Activated CD4-positive, alpha-beta memory T cell treated with anti-CD3 and anti-CD28 coated beads for 36 hours (primary cell): ENCODE measurements around the gene FSIP1. TPM values are rescaled to one million over a fixed set of nuclear protein-coding genes. Genes with fewer than 3 reads are reported as not detected.

Experiments used
- CTCF ChIA-PET: fragments of 350-600 bp; sonication (Branson Sonifier 250); formaldehyde crosslinking; loops from one replicate; lab custom pipeline; 2021; ENCODE audit warnings: antibody characterized with exemption, inconsistent platforms; lab: Charles Lee
- POLR2A ChIA-PET: fragments of 350-600 bp; sonication (Branson Sonifier 250); formaldehyde crosslinking; loops from one replicate; lab custom pipeline; 2021; ENCODE audit warnings: antibody characterized with exemption; lab: Charles Lee
- DNase-seq: peaks from one replicate; pipeline ENCODE4 v3.0.0-alpha.2; 2020
- H3K27ac Mint-ChIP-seq: one replicate; pipeline ENCODE4 v1.8.0; 2021; ENCODE audit warnings: mixed read lengths
- H3K27me3 Mint-ChIP-seq: one replicate; pipeline ENCODE4 v1.8.0; 2021; ENCODE audit warnings: mixed read lengths
- H3K36me3 Mint-ChIP-seq: one replicate; pipeline ENCODE4 v1.8.0; 2021; ENCODE audit warnings: mixed read lengths
- H3K4me1 Mint-ChIP-seq: one replicate; pipeline ENCODE4 v1.8.0; 2021; ENCODE audit warnings: low read depth, mixed read lengths
- H3K4me3 Mint-ChIP-seq: one replicate; pipeline ENCODE4 v1.8.0; 2021; ENCODE audit warnings: mild to moderate bottlenecking, mixed read lengths
- H3K9me3 Mint-ChIP-seq: one replicate; pipeline ENCODE4 v1.8.0; 2021; ENCODE audit warnings: mixed read lengths
- intact Hi-C: fragments of 100-400 bp; cut with micrococcal nuclease; formaldehyde crosslinking; loops from one replicate; pipeline ENCODE4 v1.15.1; 2023
- total RNA-seq, 2 experiments: library from RNA; stranded (reverse); gene quantifications; one replicate each; pipeline ENCODE4 v1.2.3, GENCODE V29; 2021

FSIP1 gene
- total RNA-seq, 2 experiments from 2014 or later, result 0.29 to 0.68 TPM

DNA sequence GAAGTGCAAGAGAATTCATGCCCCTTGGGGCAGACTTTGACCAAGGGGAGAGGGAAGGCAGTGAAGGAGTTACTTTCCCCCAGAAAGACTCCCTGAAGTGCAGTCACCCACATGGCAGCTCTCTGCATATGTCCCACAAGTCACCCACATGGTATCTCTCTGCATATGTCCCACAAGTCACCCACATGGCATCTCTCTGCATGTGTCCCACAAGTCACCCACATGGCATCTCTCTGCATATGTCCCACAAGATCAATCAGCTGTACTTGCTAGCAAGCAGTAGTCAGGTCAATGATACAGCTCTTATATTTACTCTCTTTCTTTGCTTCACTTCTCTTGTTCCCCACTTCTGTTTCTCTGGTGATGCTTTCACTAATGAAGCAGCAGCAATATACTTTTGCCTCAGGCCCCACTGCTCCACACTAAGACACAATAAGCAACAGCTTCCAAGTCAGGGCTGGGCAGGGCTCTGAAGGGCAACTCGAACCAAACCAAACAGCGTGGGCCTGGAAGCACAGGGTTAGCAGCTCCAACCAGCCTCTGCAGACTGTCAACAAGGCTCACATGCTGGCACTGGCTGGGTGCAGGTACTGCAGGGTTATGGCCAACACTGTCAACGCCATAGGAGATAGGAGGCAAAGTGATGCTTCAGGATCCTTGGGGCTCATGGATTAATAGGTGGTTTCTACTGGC, 155.0 kb downstream of the FSIP1 start:
- Mint-ChIP-seq H3K4me3 (no peak overlapping the region), H3K27ac (no peak overlapping the region), H3K9me3 (peaks cover 6% of the 10 kb centered on the region), H3K27me3 (no peaks in the 10 kb centered on the region), H3K36me3 (peaks cover 11% of the 10 kb centered on the region), H3K4me1 (peaks cover 82% of the 10 kb centered on the region)
- DNase-seq, result no peak
- intact Hi-C loops, result loop anchor here (2.0 to 5.0 kb wide), 3 partner anchors 201 to 1065 kb away; partner anchors contain the start of gene GPR176
- ChIA-PET CTCF (interaction anchor here (1.2 to 3.5 kb wide), 2 partner anchors 47 to 129 kb away, joined by 3 to 20 read pairs; partner anchors contain the start of gene THBS1), POLR2A (interaction anchor here (1.0 kb wide), 1 partner anchor 306 kb away, joined by 3 read pairs; no protein-coding TSS in a partner anchor)

DNA sequence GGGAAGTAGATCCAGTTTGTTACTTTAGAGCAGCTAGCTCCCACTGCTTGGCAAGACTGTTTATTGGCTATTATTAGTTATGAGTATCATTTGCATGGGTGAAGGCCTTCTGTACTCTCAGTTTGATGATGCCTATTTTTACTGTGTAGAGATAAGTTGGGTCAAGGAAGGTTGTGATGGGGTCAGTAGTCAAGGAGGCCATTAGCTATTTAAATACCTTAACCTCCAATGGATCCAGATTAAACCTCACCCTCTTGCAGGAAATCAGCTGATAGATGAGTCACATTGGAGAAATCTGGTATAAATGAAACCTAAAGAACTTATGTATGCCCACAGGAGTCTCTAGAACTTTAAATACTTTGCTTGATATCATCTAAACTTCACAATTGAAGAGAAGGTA, 156.8 kb downstream of the FSIP1 start:
- intact Hi-C loops, result loop anchor here (5.0 kb wide), 1 partner anchor 296 kb away; the partner anchor contains the start of gene GPR176
- H3K4me1 Mint-ChIP-seq, result peaks cover 83% of the 10 kb centered on the region
- no peak overlapping the region for H3K4me3 Mint-ChIP-seq
- ChIA-PET CTCF (interaction anchor here (0.9 to 1.1 kb wide), 2 partner anchors 46 to 131 kb away, joined by 3 to 4 read pairs; no protein-coding TSS in a partner anchor), POLR2A (no interaction called here)
- no peak for DNase-seq
- H3K27me3 Mint-ChIP-seq, result no peaks in the 10 kb centered on the region
- peak overlapping the region; percentile 96 for H3K27ac Mint-ChIP-seq
- H3K36me3 Mint-ChIP-seq, result peaks cover 11% of the 10 kb centered on the region
- peaks cover 6% of the 10 kb centered on the region for H3K9me3 Mint-ChIP-seq

DNA sequence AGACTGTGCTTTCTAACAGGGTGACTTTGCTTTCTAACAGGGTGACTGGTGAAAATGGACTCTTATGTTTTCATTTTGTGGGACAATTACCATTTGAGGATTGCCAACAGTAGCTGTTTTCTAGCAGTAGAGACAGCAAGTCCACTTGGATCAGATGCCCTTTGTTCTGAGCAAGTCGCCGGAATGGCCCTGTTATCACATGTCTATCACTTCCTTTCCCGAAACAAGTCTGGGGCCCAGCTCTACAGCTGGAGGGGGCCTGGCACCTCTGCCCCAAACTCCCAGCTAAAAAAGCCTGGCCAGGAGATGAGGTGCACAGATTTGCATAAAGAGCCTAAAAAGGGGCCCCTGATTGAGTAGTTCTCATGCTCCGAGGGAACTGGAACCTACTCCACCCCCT, 157.2 kb downstream of the FSIP1 start:
- ChIA-PET POLR2A (interaction anchor here (1.0 to 1.5 kb wide), 2 partner anchors 16 to 157 kb away, joined by 3 to 4 read pairs; partner anchors contain the start of gene FSIP1), CTCF (interaction anchor here (0.8 to 1.1 kb wide), 5 partner anchors 10 to 148 kb away, joined by 3 to 5 read pairs (median 3); no protein-coding TSS in a partner anchor)
- peaks cover 81% of the 10 kb centered on the region for H3K4me1 Mint-ChIP-seq
- intact Hi-C loops, result loop anchor here (5.0 kb wide), 1 partner anchor 297 kb away; the partner anchor contains the start of gene GPR176
- no peak for DNase-seq
- no peaks in the 10 kb centered on the region for H3K27me3 Mint-ChIP-seq
- peak overlapping the region; percentile 96 for H3K27ac Mint-ChIP-seq
- peaks cover 6% of the 10 kb centered on the region for H3K9me3 Mint-ChIP-seq
- H3K4me3 Mint-ChIP-seq, result peak overlapping the region; percentile 65
- peaks cover 11% of the 10 kb centered on the region for H3K36me3 Mint-ChIP-seq

DNA sequence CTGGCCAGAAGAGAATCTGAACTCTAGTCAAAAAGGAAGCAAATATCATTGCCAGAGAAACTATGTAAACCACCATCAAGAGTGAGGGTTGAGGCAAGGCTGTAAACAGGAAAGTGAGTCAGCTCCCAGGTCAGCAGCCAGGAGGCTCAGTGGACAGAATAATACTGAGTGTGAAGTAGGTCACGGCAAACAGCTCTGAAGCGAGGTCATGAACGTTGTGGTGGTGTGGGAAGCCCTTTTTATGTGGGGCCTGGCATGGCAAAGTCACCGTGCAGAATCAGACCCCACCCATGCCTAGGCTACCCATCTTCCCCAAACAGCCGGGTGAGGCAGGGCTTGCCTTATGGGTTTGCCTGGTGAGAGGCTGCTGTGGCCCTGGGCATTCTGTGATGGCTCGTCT, 157.8 kb downstream of the FSIP1 start:
- peak overlapping the region; percentile 96 for H3K27ac Mint-ChIP-seq
- no peaks in the 10 kb centered on the region for H3K27me3 Mint-ChIP-seq
- ChIA-PET CTCF (interaction anchor here (0.8 to 2.8 kb wide), 4 partner anchors 11 to 148 kb away, joined by 3 to 14 read pairs (median 4); partner anchors contain the start of gene THBS1), POLR2A (interaction anchor here (1.0 to 1.8 kb wide), 4 partner anchors 16 to 158 kb away, joined by 3 to 5 read pairs (median 4); partner anchors contain the start of gene FSIP1)
- H3K4me3 Mint-ChIP-seq, result peak overlapping the region; percentile 65
- DNase-seq, result peak; percentile 83
- peaks cover 11% of the 10 kb centered on the region for H3K36me3 Mint-ChIP-seq
- peaks cover 7% of the 10 kb centered on the region for H3K9me3 Mint-ChIP-seq
- intact Hi-C loops, result loop anchor here (1.0 to 5.0 kb wide), 4 partner anchors 67 to 974 kb away; partner anchors contain the start of genes FSIP1 and GPR176
- peaks cover 75% of the 10 kb centered on the region for H3K4me1 Mint-ChIP-seq

DNA sequence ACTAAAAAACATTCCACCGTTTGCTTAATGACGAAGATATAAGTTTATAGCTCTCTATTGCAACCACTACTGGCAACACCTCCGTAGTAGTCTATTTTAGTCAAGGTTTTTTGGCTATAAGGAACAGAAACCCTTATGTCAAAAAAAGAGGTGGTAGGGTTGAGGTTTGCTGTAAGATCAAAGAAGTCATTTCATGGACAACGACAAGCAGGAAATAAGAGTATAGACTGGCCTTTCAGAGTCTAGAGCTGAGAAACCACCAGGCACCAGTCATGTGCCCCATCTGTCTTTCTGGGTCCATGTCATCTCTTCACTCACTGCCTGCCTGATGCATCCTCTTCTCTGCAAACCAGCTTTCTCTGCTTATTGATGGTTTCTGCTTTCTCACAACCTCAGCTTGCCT, 159.1 kb downstream of the FSIP1 start:
- POLR2A ChIA-PET, result interaction anchor here (0.6 to 1.8 kb wide), 3 partner anchors 8 to 197 kb away, joined by 3 to 5 read pairs (median 4); no protein-coding TSS in a partner anchor
- Mint-ChIP-seq H3K27me3 (no peaks in the 10 kb centered on the region), H3K36me3 (peaks cover 11% of the 10 kb centered on the region), H3K4me3 (no peak overlapping the region), H3K9me3 (peaks cover 9% of the 10 kb centered on the region), H3K4me1 (peaks cover 62% of the 10 kb centered on the region), H3K27ac (peak overlapping the region; percentile 96)
- CTCF ChIA-PET, result interaction anchor here (1.1 to 2.8 kb wide), 6 partner anchors 13 to 923 kb away, joined by 3 to 14 read pairs (median 5); partner anchors contain the start of gene THBS1
- peak; percentile 77 for DNase-seq
- intact Hi-C loops, result loop anchor here (1.0 to 5.0 kb wide), 5 partner anchors 8 to 1013 kb away; no protein-coding TSS in a partner anchor

DNA sequence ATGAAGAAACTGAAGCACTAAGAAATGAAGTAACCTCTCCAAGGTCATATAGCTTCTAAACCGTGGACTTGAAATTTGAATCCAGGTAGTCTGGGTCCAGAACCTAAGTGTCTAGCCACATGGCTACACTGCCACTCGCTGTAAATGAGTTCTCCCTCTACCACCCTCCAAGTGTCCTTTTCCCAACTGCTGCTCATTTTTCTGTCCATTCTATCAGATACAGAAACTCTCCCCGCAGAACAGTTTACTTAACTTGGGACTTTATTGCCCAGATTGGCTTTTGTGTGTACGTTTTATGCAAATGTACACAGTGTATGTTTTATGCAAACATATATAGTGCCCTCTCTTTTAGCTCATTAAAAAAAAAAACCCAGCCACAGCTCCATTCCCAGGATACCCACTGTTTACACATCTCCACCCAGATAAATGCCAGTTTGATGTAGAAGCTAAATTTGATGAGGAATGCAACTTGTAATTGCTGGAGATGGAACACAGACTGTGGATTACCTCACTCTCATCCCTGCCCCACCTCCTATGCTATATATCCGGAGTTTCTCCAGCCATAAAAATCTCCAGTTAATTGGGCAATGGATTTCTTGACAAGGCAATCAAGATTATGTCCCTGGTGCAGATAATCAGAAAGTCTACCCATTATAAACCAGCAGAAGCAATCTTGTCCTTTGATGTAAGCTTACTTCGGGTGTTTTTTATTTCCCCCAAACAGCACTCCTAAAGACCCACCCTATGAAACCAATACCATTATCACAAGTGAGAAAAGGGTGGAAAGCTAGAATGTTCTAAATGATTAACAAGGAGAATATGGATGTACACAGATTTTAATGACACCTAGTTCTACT, 159.8 kb downstream of the FSIP1 start:
- POLR2A ChIA-PET, result interaction anchor here (0.6 to 1.8 kb wide), 4 partner anchors 9 to 196 kb away, joined by 3 to 5 read pairs (median 4); no protein-coding TSS in a partner anchor
- intact Hi-C loops, result loop anchor here (1.0 to 5.0 kb wide), 5 partner anchors 8 to 1012 kb away; no protein-coding TSS in a partner anchor
- DNase-seq, result no peak
- H3K36me3 Mint-ChIP-seq, result peaks cover 11% of the 10 kb centered on the region
- H3K4me1 Mint-ChIP-seq, result peaks cover 57% of the 10 kb centered on the region
- CTCF ChIA-PET, result interaction anchor here (1.1 to 2.8 kb wide), 8 partner anchors 12 to 923 kb away, joined by 3 to 14 read pairs (median 5); partner anchors contain the start of gene THBS1
- peaks cover 9% of the 10 kb centered on the region for H3K9me3 Mint-ChIP-seq
- H3K4me3 Mint-ChIP-seq, result no peak overlapping the region
- no peaks in the 10 kb centered on the region for H3K27me3 Mint-ChIP-seq
- H3K27ac Mint-ChIP-seq, result peak overlapping the region; percentile 96

GRCh38 chr15:39621976-39622375, 160.7 kb downstream of the FSIP1 start:
- Mint-ChIP-seq H3K27ac (no peak overlapping the region), H3K9me3 (peaks cover 9% of the 10 kb centered on the region), H3K4me3 (no peak overlapping the region), H3K36me3 (peaks cover 11% of the 10 kb centered on the region), H3K27me3 (no peaks in the 10 kb centered on the region), H3K4me1 (peaks cover 50% of the 10 kb centered on the region)
- DNase-seq, result no peak
- intact Hi-C loops, result loop anchor here (2.0 to 5.0 kb wide), 2 partner anchors 70 to 1011 kb away; no protein-coding TSS in a partner anchor
- ChIA-PET POLR2A (interaction anchor here (1.7 kb wide), 1 partner anchor 12 kb away, joined by 5 read pairs; no protein-coding TSS in a partner anchor), CTCF (interaction anchor here (0.9 to 2.8 kb wide), 8 partner anchors 22 to 653 kb away, joined by 3 to 14 read pairs (median 4); partner anchors contain the start of gene THBS1)

GRCh38 chr15:39621210-39621609, 161.4 kb downstream of the FSIP1 start:
- Mint-ChIP-seq H3K4me3 (no peak overlapping the region), H3K9me3 (peaks cover 4% of the 10 kb centered on the region), H3K27me3 (no peaks in the 10 kb centered on the region), H3K4me1 (peaks cover 47% of the 10 kb centered on the region), H3K36me3 (peaks cover 6% of the 10 kb centered on the region), H3K27ac (no peak overlapping the region)
- ChIA-PET POLR2A (interaction anchor here (1.7 kb wide), 1 partner anchor 12 kb away, joined by 5 read pairs; no protein-coding TSS in a partner anchor), CTCF (interaction anchor here (0.9 to 2.2 kb wide), 7 partner anchors 23 to 653 kb away, joined by 3 to 6 read pairs (median 3); no protein-coding TSS in a partner anchor)
- no peak for DNase-seq
- intact Hi-C loops, result loop anchor here (5.0 kb wide), 1 partner anchor 71 kb away; no protein-coding TSS in a partner anchor

- Mint-ChIP-seq H3K4me3 (no peak overlapping the region), H3K9me3 (peaks cover 13% of the 10 kb centered on the region)
- CTCF ChIA-PET, result no interaction called here
Measured at GRCh38 chr15:39618063-39618823, 164.4 kb downstream of the FSIP1 start.

DNA sequence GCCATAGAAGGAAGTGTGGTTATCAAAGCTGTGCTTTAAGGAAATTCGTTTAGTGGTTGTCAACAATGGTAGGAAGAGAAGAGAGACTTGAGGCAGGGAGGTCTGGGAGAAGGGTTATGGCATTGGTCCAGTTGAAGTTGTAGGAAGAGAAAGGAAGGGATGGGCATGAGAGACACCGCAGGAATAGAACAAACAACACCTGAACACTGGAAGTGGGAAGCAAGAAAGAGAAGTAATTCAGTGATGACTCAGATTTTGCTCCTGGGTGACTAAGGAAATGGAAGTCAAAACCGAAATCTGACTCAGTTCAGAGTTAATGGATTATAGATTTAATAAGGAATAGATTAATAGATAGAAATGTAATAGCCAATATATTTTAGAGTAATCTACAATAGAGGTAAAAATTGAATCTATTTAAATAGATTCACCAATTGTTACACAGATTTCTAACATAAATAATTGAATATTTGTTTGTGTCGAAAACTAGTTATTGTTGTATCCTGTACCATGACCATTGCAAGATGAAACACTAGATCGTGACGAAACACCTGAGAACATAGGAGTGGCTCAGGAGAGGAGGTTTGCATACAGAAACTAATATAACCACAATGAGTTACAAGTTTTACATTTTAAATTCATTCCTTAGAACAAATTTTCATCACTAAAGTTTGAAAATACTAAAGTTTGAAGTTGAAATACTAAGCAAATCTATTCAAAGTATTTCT, 165.7 kb downstream of the FSIP1 start:
- peaks cover 20% of the 10 kb centered on the region for H3K9me3 Mint-ChIP-seq
- H3K4me1 Mint-ChIP-seq, result peaks cover 4% of the 10 kb centered on the region
- POLR2A ChIA-PET, result no interaction called here
- no peak overlapping the region for H3K27ac Mint-ChIP-seq
- H3K27me3 Mint-ChIP-seq, result no peaks in the 10 kb centered on the region
- DNase-seq, result no peak
- H3K36me3 Mint-ChIP-seq, result peaks cover 9% of the 10 kb centered on the region
- no peak overlapping the region for H3K4me3 Mint-ChIP-seq
- intact Hi-C loops, result no loop called here
- CTCF ChIA-PET, result no interaction called here

More at GRCh38 chr15:39618063-39618823, 164.4 kb downstream of the FSIP1 start:
- Mint-ChIP-seq H3K27me3 (no peaks in the 10 kb centered on the region), H3K27ac (no peak overlapping the region), H3K4me1 (peaks cover 18% of the 10 kb centered on the region), H3K36me3 (peaks cover 5% of the 10 kb centered on the region)
- POLR2A ChIA-PET, result no interaction called here
- DNase-seq, result no peak
- intact Hi-C loops, result no loop called here
